Small intestine (tissue), 7 donors: ENCODE measurements around the gene DHRS7B. TPM values are rescaled to one million over a fixed set of nuclear protein-coding genes. Genes with fewer than 3 reads are reported as not detected.

ENCODE experiments used
- DNase-seq, 2 donors: peaks; one replicate each; pipeline versions ENCODE4 v3.0.0 to v3.0.0-alpha.2; 2013
- FAIRE-seq: peaks from 2 replicates; lab custom pipeline; 2012; peaks lifted over from hg19 to GRCh38; lab: Jason Lieb, UNC
- H3K27ac ChIP-seq, 3 donors: one replicate each; pipeline ENCODE4 v1.5.1; 2013; ENCODE audit warnings: low read length in 2 of 3, mild to moderate bottlenecking in 2 of 3, control low read depth in 1 of 3, inconsistent platforms in 1 of 3, low read depth in 1 of 3, moderate library complexity in 1 of 3
- H3K27me3 ChIP-seq, 3 donors: one replicate each; pipeline ENCODE4 v1.6.1; 2013; ENCODE audit warnings: low read length in 3 of 3, inconsistent platforms in 1 of 3; ENCODE audit not compliant: control insufficient read depth in 3 of 3, insufficient read depth in 3 of 3
- H3K36me3 ChIP-seq, 3 donors: one replicate each; pipeline ENCODE4 v1.6.1; 2013; ENCODE audit warnings: low read length in 3 of 3, inconsistent platforms in 1 of 3, low read depth in 1 of 3, mild to moderate bottlenecking in 1 of 3, moderate library complexity in 1 of 3; ENCODE audit not compliant: control insufficient read depth in 3 of 3, insufficient read depth in 2 of 3
- H3K4me1 ChIP-seq, 3 donors: one replicate each; pipeline ENCODE4 v1.6.1; 2013; ENCODE audit warnings: low read length in 2 of 3, inconsistent platforms in 1 of 3, low read depth in 1 of 3, mild to moderate bottlenecking in 1 of 3, moderate library complexity in 1 of 3; ENCODE audit not compliant: control insufficient read depth in 3 of 3, insufficient read depth in 2 of 3
- H3K4me3 ChIP-seq, 3 donors: one replicate each; pipeline ENCODE4 v1.5.1; 2013; ENCODE audit warnings: low read length in 3 of 3, control low read depth in 1 of 3, inconsistent platforms in 1 of 3, low read depth in 1 of 3, mild to moderate bottlenecking in 1 of 3, moderate library complexity in 1 of 3
- H3K9me3 ChIP-seq, 2 donors: one replicate each; pipeline ENCODE4 v1.6.1; 2013; ENCODE audit warnings: low read depth in 1 of 2, low read length in 1 of 2; ENCODE audit not compliant: control insufficient read depth in 2 of 2, insufficient read depth in 1 of 2
- WGBS, 3 donors: extraction: QIAGEN DNeasy Blood & Tissue Kit; methylation state at CpG; one replicate each; pipeline ENCODE4 v1.1.7; 2013; 5-methylcytosine and 5-hydroxymethylcytosine counted together
- polyA plus RNA-seq, 4 donors: library from polyadenylated mRNA; stranded (reverse) in 3 of 4; unstranded in 1 of 4; fragments of 200-250 nt in 3 of 4; fragments of 120-200 nt in 1 of 4; gene quantifications; one replicate each; pipeline versions ENCODE4 v1.2.1 to v1.2.3, GENCODE V29; 2013
- donor health status: healthy with polysubstance abuse.
- donor health status: control.
- donor health status: control.
- donor health status: Bipolar disorder and iron deficiency.
- donor health status: healthy.

The DHRS7B gene
- polyA plus RNA-seq, 4 donors, result 23.5 to 33.7 (median 27.8) TPM

DNA sequence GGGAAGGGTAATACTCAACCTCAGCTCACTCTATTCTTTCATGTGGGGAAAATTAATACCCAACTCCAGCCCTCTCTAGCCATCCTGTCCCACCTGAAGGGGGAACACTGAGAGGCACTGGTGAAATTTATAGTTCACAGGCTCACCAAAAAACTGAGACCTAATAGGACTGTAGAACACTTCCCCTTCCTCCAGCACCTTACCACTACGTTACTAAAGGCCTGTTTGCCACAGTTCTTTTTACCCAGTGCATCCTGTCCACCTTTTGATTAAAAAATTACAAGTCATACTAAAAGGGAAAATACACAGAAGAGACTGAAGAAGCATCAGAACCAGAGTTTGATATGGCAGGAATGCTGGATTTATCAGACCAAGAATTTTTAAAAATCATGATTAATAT lies 26.0 kb downstream of the DHRS7B start:
- no peaks in the 10 kb centered on the region for H3K4me1 ChIP-seq
- H3K4me3 ChIP-seq, result no peak overlapping the region
- FAIRE-seq (no peak), DNase-seq (no peak)
- no peaks in the 10 kb centered on the region for H3K36me3 ChIP-seq
- H3K9me3 ChIP-seq, result peaks cover 2 to 30% of the 10 kb centered on the region in 2 donors
- no peak overlapping the region for H3K27ac ChIP-seq
- WGBS, 3 donors, result 77 to 88% (median 83%) methylated on average over 1 of the region's 1 CpG
- no peaks in the 10 kb centered on the region for H3K27me3 ChIP-seq

DNA sequence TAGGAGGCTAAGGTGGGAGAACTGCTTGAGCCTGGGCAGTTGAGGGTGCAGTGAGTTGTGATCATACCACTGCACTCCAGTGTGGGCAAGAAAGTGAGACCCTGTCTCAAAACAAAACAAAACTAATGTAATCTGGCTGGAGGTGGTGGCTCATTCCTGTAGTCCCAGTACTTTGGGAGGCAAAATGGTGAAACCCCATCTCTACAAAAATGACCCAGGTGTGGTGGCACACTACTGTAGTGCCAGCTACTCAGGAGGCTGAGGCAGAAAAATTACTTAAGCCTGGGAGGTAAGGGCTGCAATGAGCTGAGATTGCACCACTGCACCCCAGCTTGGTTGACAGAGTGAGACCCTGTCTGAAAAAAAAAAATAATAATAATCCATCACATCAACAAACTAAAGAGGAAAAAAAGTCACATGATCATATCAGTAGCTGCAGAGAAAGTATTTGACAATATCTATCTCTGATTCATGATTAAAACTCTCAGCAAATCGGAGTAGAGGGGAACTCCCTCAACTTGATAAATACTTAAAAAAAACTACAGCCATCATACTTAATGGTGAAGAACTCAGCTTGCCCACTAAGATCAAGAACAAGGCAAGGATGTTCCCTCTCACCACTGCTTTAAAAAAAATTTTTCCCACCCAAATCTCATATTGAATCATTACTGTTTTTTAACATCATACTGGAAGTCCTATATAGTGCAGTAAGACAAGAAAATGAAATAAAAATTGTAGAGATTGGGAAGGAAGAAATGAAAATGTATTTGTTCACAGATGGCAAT lies 31.0 kb downstream of the DHRS7B start:
- DNase-seq (no peak), FAIRE-seq (no peak)
- Histone ChIP-seq H3K4me1 (no peaks in the 10 kb centered on the region), H3K27me3 (no peaks in the 10 kb centered on the region), H3K36me3 (no peaks in the 10 kb centered on the region), H3K27ac (no peak overlapping the region), H3K4me3 (no peak overlapping the region), H3K9me3 (peaks cover 0 to 6% of the 10 kb centered on the region in 2 donors)
- WGBS, 3 donors, result 53 to 78% (median 55%) methylated on average over 1 of the region's 1 CpG

DNA sequence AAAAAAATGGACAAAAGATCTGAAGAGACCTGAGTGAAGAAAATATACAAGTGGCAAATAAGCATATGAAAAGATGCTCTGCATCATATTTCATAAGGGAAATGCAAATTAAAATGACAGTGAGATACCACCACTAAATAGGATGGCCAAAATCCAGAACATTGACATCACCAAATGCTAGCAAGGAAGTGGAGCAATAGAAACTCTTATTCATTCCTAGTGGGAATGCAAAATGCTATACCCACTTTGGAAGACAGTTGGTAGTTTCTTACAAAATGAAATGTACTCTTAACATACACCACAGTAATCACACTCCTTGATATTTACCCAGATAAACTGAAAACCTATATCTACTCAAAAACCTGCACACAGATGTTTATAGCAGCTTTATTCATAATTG lies 33.6 kb downstream of the DHRS7B start:
- Histone ChIP-seq H3K9me3 (peaks cover 0 to 2% of the 10 kb centered on the region in 2 donors), H3K36me3 (no peaks in the 10 kb centered on the region), H3K4me1 (no peaks in the 10 kb centered on the region), H3K27me3 (no peaks in the 10 kb centered on the region), H3K4me3 (no peak overlapping the region), H3K27ac (no peak overlapping the region)
- FAIRE-seq (no peak), DNase-seq (no peak)

DNA sequence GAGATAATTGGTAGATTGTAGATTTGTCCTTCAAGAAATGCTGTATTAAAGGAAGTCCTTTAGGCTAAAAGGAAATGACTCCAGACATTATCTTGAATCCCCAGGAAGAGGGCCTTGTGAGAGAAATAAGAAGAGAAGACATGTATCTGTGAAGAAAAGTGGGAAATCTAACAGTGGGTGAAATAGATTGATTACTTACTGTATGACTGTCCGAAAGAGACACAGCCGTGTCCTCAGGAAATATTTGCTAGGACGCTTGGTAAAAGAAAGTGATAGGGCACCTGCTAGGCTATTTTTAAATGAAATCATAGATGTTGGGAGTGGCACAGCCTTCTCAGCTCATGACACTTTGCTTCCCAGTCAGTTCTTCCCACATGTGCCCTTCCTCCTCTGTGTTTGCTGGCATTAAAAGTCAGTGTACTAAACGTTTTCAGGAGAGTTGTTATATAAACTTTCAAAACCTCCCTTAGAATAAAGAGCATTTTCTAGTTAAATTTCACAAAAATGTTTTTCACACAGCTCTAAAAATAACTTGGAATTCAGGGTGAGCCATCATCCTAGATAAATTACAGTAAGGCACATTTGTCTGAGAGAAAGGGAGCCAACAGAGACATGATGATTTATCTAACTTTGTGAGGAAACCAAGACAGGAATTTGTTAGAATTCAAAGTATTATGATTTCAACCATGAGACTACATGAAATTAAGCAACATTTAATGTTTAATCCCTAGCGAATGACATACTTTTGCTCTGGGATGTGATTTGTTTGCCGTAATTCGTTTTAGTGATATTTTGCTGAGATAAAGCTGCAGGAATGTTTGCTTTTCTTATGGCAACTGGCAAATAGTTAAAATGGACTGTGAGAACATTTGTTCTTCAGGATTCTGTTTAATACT lies 35.0 kb downstream of the DHRS7B start:
- Histone ChIP-seq H3K27me3 (no peaks in the 10 kb centered on the region), H3K4me3 (no peak overlapping the region), H3K36me3 (no peaks in the 10 kb centered on the region), H3K4me1 (no peaks in the 10 kb centered on the region), H3K9me3 (no peaks in the 10 kb centered on the region), H3K27ac (peak overlapping the region in 1 of 3 donors; percentile 32)
- WGBS, 3 donors, result 51 to 62% (median 58%) methylated on average over 7 of the region's 7 CpGs
- FAIRE-seq (no peak), DNase-seq (no peak)

DNA sequence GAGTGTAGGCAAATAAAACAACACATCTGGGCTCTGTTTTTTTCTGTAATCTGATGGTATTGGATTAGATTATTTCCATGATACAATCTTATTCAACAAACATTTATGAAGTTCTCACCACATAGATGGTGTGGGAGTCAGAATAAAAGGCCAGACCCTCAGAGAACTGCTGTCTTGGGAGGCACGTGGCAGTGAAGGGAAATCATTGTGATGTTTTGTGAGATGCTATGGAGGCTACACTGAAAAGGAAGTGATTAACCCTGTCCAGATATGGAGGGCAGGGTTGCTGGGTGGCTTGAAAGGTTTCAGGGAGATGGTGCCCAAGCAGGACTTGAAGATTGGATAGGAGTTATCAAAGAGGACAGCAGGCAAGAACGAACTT lies 35.6 kb downstream of the DHRS7B start:
- no peak overlapping the region for H3K4me3 ChIP-seq
- FAIRE-seq (no peak), DNase-seq (no peak)
- WGBS, 3 donors, result 68 to 92% (median 87%) methylated on average over 2 of the region's 2 CpGs
- H3K4me1 ChIP-seq, result no peaks in the 10 kb centered on the region
- H3K9me3 ChIP-seq, result no peaks in the 10 kb centered on the region
- H3K36me3 ChIP-seq, result no peaks in the 10 kb centered on the region
- H3K27me3 ChIP-seq, result no peaks in the 10 kb centered on the region
- no peak overlapping the region for H3K27ac ChIP-seq

DNA sequence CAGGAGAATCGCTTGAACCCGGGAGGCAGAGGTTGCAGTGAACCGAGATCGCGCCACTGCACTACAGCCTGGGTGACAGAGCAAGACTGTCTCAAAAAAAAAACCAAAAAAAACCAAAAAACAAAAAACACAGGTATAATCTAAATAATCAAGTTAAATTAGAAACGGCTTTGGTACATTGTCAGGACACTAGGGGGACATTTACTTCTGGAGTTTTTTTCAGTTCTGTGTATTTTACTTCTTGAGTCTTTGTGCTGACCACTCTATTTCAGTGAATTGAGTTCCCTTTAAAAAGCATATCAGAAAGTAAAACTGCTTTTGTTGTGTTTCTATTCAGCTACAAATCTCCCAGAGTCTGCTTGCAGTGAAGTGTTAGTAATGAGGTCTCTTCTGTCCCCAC lies 36.3 kb downstream of the DHRS7B start:
- no peak for FAIRE-seq
- no peak overlapping the region for H3K27ac ChIP-seq

DNA sequence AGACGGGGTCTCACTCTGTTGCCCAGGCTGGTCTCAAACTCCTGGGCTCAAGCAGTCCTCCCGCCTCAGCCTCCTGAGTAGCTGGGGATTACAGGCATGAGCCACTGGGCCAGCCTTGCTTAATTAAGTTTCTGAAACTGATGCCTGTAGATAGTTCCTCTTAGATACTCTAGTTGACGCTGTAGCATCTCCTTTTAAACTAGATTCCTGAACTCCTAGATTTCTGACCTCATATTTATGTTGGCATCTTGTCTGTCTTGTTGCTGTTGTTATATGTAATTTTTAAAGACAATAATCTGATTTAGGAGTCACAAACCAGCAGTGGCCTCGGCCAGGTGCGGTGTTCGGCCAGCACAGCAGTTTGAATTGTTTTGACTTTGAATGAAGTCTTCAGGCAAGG lies 37.5 kb downstream of the DHRS7B start:
- no peaks in the 10 kb centered on the region for H3K4me1 ChIP-seq
- no peaks in the 10 kb centered on the region for H3K27me3 ChIP-seq
- H3K27ac ChIP-seq, result no peak overlapping the region
- DNase-seq (no peak), FAIRE-seq (no peak)
- 91 to 96% (median 93%) methylated on average over 6 of the region's 6 CpGs for WGBS, 3 donors
- H3K36me3 ChIP-seq, result peaks cover 0 to 2% (median 0%) of the 10 kb centered on the region in 3 donors
- no peak overlapping the region for H3K4me3 ChIP-seq
- H3K9me3 ChIP-seq, result no peaks in the 10 kb centered on the region

More for the DNA sequence above, 36.3 kb downstream of the DHRS7B start:
- no peak overlapping the region for H3K4me3 ChIP-seq
- H3K9me3 ChIP-seq, result no peaks in the 10 kb centered on the region
- no peaks in the 10 kb centered on the region for H3K4me1 ChIP-seq
- H3K36me3 ChIP-seq, result no peaks in the 10 kb centered on the region
- H3K27me3 ChIP-seq, result no peaks in the 10 kb centered on the region
- 90 to 97% (median 92%) methylated on average over 6 of the region's 6 CpGs for WGBS, 3 donors
- no peak for DNase-seq

DNA sequence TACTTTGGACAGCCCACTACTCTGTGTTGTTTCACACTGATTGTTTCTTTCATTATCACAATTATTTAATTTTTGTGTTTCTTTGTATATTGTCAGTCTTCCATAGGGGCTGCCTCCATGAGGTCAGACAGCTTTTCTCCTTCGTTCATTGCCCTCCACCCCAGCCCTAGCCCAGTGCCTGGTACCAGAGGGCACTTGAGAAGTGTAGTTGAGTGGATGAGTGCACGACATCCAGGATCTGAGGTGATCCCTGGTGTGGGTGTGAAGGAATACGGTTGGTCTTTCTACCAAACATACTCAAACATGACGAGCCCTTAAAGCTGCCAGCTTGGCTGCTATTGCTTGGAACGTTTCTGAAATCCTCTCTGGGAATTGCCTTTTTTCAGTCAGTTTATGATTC lies 37.9 kb downstream of the DHRS7B start:
- Histone ChIP-seq H3K27me3 (no peaks in the 10 kb centered on the region), H3K9me3 (no peaks in the 10 kb centered on the region), H3K4me3 (no peak overlapping the region), H3K4me1 (no peaks in the 10 kb centered on the region), H3K36me3 (peaks cover 0 to 2% (median 0%) of the 10 kb centered on the region in 3 donors), H3K27ac (no peak overlapping the region)
- DNase-seq (no peak), FAIRE-seq (no peak)
- 83 to 91% (median 86%) methylated on average over 5 of the region's 5 CpGs for WGBS, 3 donors
